Measurements from ENCODE around the gene RASA2.

Gene RASA2

GRCh38 chr3:141538568-141539240 is 51.9 kb downstream of the RASA2 start:
- no peak for DNase-seq

DNA sequence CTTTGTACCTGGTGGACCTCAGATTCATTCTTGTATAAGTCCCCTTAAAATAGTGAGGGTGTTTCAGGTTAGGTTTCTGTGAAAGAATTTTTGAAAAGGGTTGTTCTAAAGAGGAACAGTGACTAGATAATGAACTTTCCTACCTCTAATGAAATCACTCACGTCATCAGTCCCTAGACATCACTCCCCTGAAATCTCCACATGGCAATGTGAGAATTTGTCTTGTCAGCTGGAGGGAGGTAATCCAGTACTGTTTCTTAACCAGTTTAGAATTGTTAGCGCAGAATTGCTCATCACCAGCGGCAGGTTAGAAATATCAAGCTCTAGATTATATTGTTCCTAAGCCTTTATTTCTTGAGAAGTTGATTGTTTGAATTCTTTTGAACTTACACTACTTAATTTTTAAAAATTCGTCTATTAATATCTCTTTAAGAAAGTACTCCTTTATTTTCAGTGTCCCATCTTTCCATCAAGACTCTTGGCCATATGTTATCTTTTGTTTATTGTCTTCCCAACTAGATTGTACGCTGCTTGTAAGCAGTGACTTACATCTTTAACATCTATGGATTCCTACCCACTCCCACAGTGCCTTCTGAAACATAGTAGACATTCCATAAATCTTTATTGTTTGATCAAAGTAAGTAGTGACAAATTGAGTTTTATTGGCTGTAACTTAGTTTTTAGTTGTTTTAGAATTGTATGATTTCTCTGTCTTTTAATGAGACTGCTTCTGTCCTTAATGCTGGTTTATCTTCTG is 52.8 kb downstream of the RASA2 start:
- no peak for DNase-seq

- DNase-seq = no peak
Observed at GRCh38 chr3:141540531-141540930, 53.7 kb downstream of the RASA2 start.

- DNase-seq = no peak
Observed at GRCh38 chr3:141542202-141542969, 55.6 kb downstream of the RASA2 start.

DNA sequence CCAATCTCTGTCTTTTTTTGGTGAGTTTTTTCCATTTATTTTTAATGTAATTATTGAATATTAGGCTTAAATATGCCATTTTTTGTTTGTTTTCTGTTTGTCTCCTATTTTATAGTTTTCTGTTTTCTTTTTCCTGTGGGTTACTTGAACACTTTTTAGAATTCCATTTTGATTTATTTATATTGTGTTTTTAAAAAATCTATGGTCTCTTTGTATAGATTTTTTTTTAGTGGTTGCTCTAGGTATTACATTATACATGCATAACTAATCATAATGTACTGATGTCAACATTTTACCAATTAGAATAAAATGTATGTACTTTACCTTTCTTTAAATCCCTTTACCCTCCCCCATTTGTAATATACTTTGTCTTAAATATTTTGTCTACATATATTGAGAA is 56.2 kb downstream of the RASA2 start:
- DNase-seq = no peak

DNA sequence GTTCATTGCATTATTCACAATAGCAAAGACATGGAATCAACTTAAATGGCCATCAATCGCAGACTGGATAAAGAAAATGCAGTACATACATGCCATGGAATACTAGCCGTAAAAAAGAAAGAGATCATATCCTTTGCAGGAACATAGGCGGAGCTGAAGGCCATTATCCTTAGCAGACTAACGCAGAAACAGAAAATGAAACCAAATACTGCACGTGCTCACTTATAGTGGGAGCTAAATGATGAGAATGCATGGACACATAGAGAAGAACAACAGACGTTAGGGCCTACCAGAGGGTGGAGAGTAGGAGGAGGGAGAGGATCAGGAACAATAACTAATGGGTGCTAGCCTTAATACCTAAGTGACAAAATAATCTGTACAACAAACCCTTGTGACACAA is 57.9 kb downstream of the RASA2 start:
- no peak for DNase-seq

DNA sequence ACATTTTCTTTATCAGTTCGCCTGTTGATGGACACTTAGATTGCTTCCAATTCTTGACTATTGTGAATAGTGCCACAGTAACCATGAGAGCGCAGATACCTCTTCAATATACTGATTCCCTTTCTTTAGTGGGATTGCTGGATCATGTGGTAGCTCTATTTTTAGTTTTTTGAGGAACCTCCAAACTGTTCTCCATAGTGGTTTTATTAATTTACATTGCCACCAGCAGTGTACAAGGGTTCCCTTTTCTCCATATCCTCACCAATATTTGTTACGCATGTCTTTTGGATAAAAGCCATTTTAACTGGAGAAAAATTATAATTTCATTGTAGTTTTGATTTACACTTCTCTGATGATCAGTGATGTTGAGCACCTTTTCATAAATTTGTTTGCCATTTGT is 59.3 kb downstream of the RASA2 start:
- DNase-seq = no peak

DNA sequence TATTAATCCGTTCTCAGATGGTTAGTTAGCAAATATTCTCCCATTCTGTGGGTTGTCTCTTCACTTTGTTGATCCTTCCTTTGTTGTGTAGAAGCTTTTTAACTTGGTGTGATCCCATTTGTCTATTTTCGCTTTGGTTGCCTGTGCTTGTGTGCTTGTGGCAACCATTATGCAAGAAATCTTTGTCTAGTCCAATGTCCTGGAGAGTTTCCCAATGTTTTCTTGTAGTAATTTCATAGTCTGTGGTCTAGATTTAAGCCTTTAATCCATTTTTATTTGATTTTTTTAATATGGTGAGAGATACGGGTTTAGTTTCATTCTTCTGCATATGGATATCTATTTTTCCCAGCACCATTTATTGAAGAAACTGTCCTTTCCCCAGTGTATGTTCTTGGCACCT is 59.8 kb downstream of the RASA2 start:
- no peak for DNase-seq

DNA sequence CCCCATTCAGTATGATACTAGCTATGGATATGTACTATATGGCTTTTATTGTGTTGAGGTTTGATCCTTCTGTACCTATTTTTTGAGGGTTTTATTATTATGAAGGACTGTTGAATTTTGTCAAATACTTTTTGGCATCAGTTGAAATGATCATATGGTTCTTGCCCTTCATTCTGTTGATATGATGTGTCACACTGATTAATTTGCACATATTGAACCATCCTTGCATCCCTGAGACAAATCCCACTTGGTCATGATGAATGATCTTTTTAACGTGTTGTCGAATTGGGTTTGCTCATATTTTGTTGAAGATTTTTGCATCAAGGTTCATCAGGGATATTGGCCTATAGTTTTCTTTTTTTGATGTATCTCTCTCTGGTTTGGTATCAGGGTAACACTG is 61.0 kb downstream of the RASA2 start:
- DNase-seq = no peak

DNA sequence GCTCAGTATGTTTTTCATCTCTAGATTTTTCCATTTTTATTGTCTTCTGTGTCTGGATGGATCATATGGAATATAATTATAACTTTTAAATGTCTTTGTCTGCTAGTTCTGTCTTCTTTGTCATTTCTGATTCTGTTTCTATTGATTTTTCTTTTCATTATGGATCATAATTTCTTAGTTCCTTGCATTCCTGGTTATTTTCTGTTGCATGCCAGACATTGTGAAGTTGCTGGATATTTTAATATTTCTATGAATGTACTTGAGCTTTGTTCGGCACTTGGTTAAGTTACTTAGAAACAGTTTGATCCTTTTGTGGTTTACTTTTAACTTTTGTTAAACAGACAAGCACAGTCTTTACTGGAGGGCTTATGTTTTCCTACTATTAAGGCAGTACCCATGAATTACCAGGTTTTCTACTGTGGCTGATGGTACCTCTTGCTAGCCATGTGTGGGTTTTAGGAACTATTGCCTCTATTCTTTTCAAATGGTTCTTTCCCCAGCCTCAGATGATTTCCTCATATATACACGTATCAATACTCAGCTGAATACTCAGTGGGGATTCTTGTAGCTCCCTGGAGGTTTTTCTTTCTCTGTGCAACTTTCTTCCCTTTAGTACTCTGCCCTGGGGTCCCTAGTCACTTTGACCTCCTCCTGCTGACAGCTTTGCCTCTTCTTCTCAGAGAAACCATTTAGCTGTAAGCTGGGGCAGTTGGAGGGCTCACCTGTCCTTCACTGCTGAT is 64.3 kb downstream of the RASA2 start:
- DNase-seq = no peak

DNA sequence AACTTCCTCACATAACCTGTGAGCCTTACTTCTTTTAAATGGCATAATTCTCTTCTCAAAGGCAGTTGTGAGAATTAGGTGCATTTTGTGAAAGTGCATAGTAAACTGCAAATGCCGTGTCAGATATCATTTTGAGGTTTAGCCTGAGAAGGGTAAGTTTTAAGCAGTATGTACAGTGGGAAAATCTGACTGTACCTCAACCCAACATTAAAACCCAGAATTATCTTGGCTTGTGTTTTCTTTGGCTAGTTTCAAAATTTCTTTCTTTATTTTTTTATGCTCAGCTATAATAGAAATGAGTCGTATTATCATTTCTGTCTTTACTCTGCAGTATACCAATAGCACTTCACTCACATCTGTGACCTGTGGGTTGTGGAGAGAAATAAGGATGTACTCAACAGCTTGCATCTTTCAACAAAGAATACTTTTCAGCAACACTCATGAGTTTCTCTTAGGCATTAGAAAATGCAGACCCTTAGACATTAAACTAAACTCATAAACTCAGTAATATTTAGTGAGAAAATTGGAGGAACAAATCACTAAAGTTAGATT is 65.7 kb downstream of the RASA2 start:
- no peak for DNase-seq

DNA sequence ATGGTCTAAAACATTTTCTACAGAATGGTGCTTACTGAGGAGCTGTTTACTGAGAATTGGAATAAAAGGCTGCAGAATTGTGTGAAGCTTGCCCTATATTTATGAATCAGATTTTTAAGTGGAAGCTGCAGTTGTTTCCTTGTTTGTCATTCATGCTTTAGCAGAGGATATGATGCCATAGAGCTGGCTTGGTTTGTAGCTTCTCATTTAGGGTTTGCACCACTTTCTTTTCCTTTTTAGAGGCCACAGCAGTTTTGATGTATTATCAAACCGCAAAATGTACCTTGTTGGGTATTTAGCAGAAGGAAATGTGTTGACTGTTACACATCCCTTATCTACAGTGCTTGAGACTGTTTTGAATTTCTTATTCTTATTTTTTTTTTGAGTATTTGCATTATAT is 66.2 kb downstream of the RASA2 start:
- DNase-seq = no peak

- DNase-seq = no peak
Observed at GRCh38 chr3:141556034-141556433, 69.2 kb downstream of the RASA2 start.

GRCh38 chr3:141557961-141558706 is 71.3 kb downstream of the RASA2 start:
- no peak for DNase-seq

- DNase-seq = peak; percentile 14
Observed at GRCh38 chr3:141561426-141562034, 74.7 kb downstream of the RASA2 start.

- DNase-seq = no peak
Observed at GRCh38 chr3:141564241-141564640, 77.4 kb downstream of the RASA2 start.

GRCh38 chr3:141570068-141570467 is 83.2 kb downstream of the RASA2 start:
- DNase-seq = no peak

- DNase-seq = no peak
Observed at GRCh38 chr3:141575879-141576743, 89.3 kb downstream of the RASA2 start.

DNA sequence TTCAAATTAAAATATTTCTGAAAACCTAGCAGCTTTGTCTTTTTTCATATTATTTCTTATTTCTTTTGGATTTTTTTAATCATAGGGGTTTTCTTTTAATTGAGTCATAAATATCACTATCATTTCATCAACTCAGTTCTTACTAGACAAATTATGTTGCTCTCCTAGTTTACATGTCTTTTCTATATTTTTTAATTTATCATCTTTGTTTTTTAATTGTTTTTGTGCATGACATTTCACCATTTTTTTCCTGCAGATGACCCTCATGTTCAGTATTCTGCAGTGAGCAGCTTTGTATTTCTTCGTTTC is 89.9 kb downstream of the RASA2 start:
- no peak for DNase-seq

DNA sequence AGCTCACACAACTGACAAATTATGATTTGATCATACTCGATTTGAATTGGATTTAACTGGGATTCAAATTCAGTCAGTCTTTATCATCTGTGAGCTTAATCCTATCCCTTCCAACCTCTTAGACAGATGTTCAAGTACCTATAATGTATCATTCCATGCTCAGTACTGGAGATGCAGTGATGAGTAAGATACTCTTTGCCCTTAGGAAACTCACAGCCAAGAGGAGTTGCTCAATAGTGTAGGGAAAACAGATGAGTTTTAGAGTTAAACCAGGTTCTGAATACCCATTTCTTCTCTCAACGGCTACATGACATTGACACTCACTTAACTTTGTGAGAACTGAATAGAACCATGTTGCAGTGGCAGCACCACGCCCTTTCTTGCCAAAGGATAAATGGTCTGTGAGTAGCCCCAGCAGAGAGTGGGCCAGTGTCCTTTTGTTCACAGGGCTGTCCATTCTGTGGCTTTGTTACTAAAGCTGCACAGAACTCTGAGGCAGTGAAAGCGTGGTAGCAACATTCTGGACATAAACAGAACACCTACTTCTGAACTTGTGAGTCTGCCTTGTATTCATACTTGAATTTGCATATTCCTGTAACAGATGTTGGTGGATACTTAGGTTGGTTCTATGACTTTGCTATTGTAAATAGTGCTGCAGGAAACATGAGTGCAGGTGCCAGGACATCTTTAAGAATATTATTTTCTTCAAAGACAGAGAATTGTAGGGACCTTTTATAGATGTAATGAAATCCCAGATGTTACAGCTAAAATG is 91.6 kb downstream of the RASA2 start:
- DNase-seq = no peak
